Neutrophil (primary cell): ENCODE data around the gene ANKMY2.

Experiments used
- H3K27ac ChIP-seq: fragments of 200-600 bp; sonication (generic); 2 replicates; pipeline ENCODE4 v1.5.1; 2016; ENCODE audit warnings: mild to moderate bottlenecking, moderate library complexity
- H3K27me3 ChIP-seq: fragments of 200-600 bp; sonication (generic); 2 replicates; pipeline ENCODE4 v1.6.0; 2016; ENCODE audit warnings: mild to moderate bottlenecking
- H3K36me3 ChIP-seq: fragments of 200-600 bp; sonication (generic); 2 replicates; pipeline ENCODE4 v1.5.1; 2017
- H3K4me1 ChIP-seq, 2 experiments: fragments of 200-600 bp in 1 of 2; sonication (generic) in 1 of 2; 1 replicate in 1 of 2; 2 replicates in 1 of 2; pipeline versions ENCODE4 v1.5.1 to v1.6.1; 2013 to 2016; ENCODE audit warnings: low read depth in 1 of 2, low read length in 1 of 2, mild to moderate bottlenecking in 1 of 2, moderate library complexity in 1 of 2; ENCODE audit not compliant: control insufficient read depth in 1 of 2, insufficient read depth in 1 of 2
- H3K4me3 ChIP-seq, 2 experiments: fragments of 200-600 bp in 1 of 2; sonication (generic) in 1 of 2; 1 replicate in 1 of 2; 2 replicates in 1 of 2; pipeline ENCODE4 v1.5.1; 2013 to 2016; ENCODE audit warnings: low read depth in 1 of 2, low read length in 1 of 2, mild to moderate bottlenecking in 1 of 2, moderate library complexity in 1 of 2
- H3K9me3 ChIP-seq: fragments of 200-600 bp; sonication (generic); 2 replicates; pipeline ENCODE4 v1.5.1; 2016
- CTCF ChIP-seq: fragments of 200-600 bp; sonication (generic); IDR thresholded peaks from 2 replicates; pipeline ENCODE4 v1.5.1; 2016; ENCODE audit warnings: antibody characterized with exemption

Gene ANKMY2

GRCh38 chr7:16586081-16586874 lies 59.3 kb downstream of the ANKMY2 start:
- Histone ChIP-seq H3K4me1 (no peaks in the 10 kb centered on the region), H3K27me3 (no peaks in the 10 kb centered on the region), H3K36me3 (no peaks in the 10 kb centered on the region), H3K9me3 (no peaks in the 10 kb centered on the region), H3K27ac (no peak overlapping the region), H3K4me3 (no peak overlapping the region)
- TF ChIP-seq CTCF = no peak

- H3K4me3 ChIP-seq = no peak overlapping the region
- H3K27me3 ChIP-seq = no peaks in the 10 kb centered on the region
- H3K36me3 ChIP-seq = no peaks in the 10 kb centered on the region
- no peaks in the 10 kb centered on the region for H3K4me1 ChIP-seq
- no peak for TF ChIP-seq CTCF
- H3K27ac ChIP-seq = no peak overlapping the region
- H3K9me3 ChIP-seq = no peaks in the 10 kb centered on the region
These were observed 60.0 kb downstream of the ANKMY2 start for GRCh38 chr7:16585540-16585939.

- Histone ChIP-seq H3K36me3 (no peaks in the 10 kb centered on the region), H3K27ac (no peak overlapping the region), H3K4me3 (no peak overlapping the region), H3K9me3 (no peaks in the 10 kb centered on the region), H3K27me3 (no peaks in the 10 kb centered on the region), H3K4me1 (no peaks in the 10 kb centered on the region)
- no peak for TF ChIP-seq CTCF
These were observed 61.7 kb downstream of the ANKMY2 start for GRCh38 chr7:16583834-16584233.

- H3K27me3 ChIP-seq = no peaks in the 10 kb centered on the region
- H3K27ac ChIP-seq = no peak overlapping the region
- no peak overlapping the region for H3K4me3 ChIP-seq
- H3K9me3 ChIP-seq = no peaks in the 10 kb centered on the region
- TF ChIP-seq CTCF = no peak
- no peaks in the 10 kb centered on the region for H3K4me1 ChIP-seq
- H3K36me3 ChIP-seq = no peaks in the 10 kb centered on the region
These were observed 64.3 kb downstream of the ANKMY2 start for GRCh38 chr7:16581286-16581685.

GRCh38 chr7:16579216-16579615 lies 66.3 kb downstream of the ANKMY2 start:
- H3K4me3 ChIP-seq = no peak overlapping the region
- no peaks in the 10 kb centered on the region for H3K4me1 ChIP-seq
- H3K27ac ChIP-seq = no peak overlapping the region
- H3K36me3 ChIP-seq = no peaks in the 10 kb centered on the region
- TF ChIP-seq CTCF = no peak
- H3K9me3 ChIP-seq = no peaks in the 10 kb centered on the region
- no peaks in the 10 kb centered on the region for H3K27me3 ChIP-seq
